ENCODE measurements around the gene SNTG2. TPM values are rescaled to one million over a fixed set of nuclear protein-coding genes. Genes with fewer than 3 reads are reported as not detected.

The SNTG2 gene
- total RNA-seq, 2 experiments from 2014 or later, result 0.13 TPM; not detected in 1

- Mint-ChIP-seq H3K9me3 (no peaks in the 10 kb centered on the region), H3K4me1 (no peaks in the 10 kb centered on the region), H3K4me3 (no peak overlapping the region), H3K27me3 (no peaks in the 10 kb centered on the region), H3K27ac (no peak overlapping the region), H3K36me3 (ENCODE audit: low read depth) (no peaks in the 10 kb centered on the region)
- ChIA-PET CTCF (no interaction called here), POLR2A (no interaction called here)
- DNase-seq, result no peak
These were observed 312.0 kb downstream of the SNTG2 start for GRCh38 chr2:1262609-1263008.

DNA sequence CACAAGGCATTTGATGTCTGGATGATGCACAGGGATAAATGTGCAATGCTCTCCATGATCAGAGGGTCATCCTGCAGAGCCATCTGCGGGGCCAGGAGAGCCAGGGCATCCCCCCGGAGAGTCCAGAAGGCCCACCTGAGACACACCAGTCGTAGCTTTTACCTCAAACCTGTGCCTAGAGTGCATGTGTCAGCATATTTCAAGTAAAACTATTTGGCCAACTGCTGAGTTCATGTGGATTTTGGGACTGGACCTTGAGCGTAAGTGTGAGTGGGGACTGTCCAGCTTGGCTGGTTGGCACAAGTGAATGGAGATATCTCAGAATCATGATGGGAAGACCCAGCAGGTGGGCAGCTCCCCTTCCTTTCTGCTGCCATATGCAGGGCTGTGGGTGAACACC is 314.8 kb downstream of the SNTG2 start:
- H3K4me1 Mint-ChIP-seq, result no peaks in the 10 kb centered on the region
- no peaks in the 10 kb centered on the region for H3K9me3 Mint-ChIP-seq
- no peak for DNase-seq
- no peak overlapping the region for H3K4me3 Mint-ChIP-seq
- ChIA-PET POLR2A (no interaction called here), CTCF (interaction anchor here (0.6 kb wide), 1 partner anchor 98 kb away, joined by 4 read pairs; no protein-coding TSS in a partner anchor)
- H3K27ac Mint-ChIP-seq, result no peak overlapping the region
- no peaks in the 10 kb centered on the region for H3K27me3 Mint-ChIP-seq
- H3K36me3 Mint-ChIP-seq (ENCODE audit: low read depth), result no peaks in the 10 kb centered on the region

DNA sequence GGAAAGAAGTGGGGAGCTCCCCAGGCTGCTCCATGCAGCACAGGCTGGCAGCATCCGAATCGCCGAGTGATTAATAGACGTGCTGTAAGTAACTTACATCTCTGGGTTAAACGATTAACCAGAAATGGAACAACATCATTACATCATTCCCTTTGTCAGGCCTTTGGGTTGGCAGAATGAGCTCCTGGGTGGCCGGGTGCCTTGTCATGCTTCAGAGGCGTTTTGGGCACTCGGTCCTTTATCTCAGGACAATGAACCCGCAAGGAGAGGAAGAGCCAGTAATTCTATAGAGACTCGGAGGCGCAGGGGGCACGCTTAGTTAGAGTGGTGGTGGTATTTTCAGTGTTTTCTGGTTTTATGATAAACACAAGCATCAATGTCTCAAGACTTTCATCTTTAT is 315.7 kb downstream of the SNTG2 start:
- Mint-ChIP-seq H3K4me1 (no peaks in the 10 kb centered on the region), H3K9me3 (no peaks in the 10 kb centered on the region), H3K27ac (no peak overlapping the region), H3K27me3 (no peaks in the 10 kb centered on the region), H3K36me3 (ENCODE audit: low read depth) (no peaks in the 10 kb centered on the region), H3K4me3 (no peak overlapping the region)
- CTCF ChIA-PET, result no interaction called here
- POLR2A ChIA-PET, result no interaction called here
- DNase-seq, result no peak

DNA sequence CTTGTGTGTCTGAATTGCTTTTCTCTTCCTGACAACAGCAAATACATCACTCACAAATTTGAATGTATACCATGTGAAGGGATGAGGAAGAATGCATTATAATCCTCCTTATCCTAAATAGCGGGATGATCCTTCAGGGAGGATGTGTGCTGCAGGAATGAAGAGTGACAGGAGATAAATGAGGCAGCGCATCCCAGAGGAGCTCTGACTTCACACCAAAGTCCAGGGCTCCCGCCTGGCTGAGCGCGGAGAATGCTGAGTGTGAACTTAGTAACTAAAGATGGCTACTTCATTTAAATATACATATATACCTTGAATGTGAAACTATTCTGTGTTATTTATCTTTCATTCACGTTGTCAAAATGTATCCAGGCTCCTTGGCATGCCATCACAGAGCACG is 317.4 kb downstream of the SNTG2 start:
- Mint-ChIP-seq H3K9me3 (no peaks in the 10 kb centered on the region), H3K27me3 (no peaks in the 10 kb centered on the region), H3K36me3 (ENCODE audit: low read depth) (no peaks in the 10 kb centered on the region), H3K27ac (no peak overlapping the region), H3K4me3 (no peak overlapping the region), H3K4me1 (no peaks in the 10 kb centered on the region)
- no peak for DNase-seq
- ChIA-PET POLR2A (no interaction called here), CTCF (no interaction called here)

DNA sequence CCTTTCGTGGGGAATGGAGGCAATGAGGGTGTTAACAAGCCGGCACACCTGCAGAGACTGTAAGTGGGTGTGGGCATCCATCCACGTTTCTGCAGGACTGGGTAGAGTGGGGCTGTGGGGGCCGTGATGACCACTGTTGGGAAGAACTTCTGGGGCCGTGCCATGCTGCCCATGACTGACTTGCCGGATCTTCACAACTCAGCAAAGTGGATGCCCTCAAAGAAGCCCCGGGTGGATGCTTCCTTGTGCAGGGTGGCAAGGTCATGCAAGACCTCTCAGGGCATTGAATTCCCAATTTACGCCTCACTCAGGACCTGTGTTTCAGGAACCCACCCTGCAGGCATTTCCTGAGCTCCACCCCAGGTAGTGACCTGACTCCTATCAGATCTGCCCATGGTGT is 319.2 kb downstream of the SNTG2 start:
- Mint-ChIP-seq H3K9me3 (no peaks in the 10 kb centered on the region), H3K4me1 (no peaks in the 10 kb centered on the region), H3K4me3 (no peak overlapping the region), H3K27ac (no peak overlapping the region), H3K27me3 (no peaks in the 10 kb centered on the region), H3K36me3 (ENCODE audit: low read depth) (no peaks in the 10 kb centered on the region)
- ChIA-PET POLR2A (no interaction called here), CTCF (no interaction called here)
- DNase-seq, result no peak

DNA sequence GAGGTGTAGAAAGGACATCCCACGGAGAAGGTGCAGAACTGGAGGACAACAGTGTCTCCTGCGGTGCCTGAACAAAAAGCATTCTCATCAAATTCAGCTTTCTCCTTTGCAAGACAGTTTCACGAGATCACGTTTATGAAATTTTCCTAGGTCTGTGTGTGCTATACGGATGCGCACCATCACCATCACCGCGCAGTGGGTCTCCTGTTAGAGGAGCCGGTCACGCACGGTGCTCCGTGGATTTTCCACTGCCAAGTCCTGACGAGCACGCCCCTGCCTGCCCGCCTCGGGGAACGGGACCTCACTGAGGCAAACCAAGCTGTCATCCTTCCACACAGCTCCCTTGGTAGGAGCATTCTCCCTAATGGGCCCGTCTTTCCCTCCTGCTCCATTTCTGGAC is 322.2 kb downstream of the SNTG2 start:
- Mint-ChIP-seq H3K4me3 (no peak overlapping the region), H3K4me1 (no peaks in the 10 kb centered on the region), H3K36me3 (ENCODE audit: low read depth) (no peaks in the 10 kb centered on the region), H3K27me3 (no peaks in the 10 kb centered on the region), H3K27ac (no peak overlapping the region), H3K9me3 (no peaks in the 10 kb centered on the region)
- ChIA-PET CTCF (no interaction called here), POLR2A (no interaction called here)
- DNase-seq, result no peak

DNA sequence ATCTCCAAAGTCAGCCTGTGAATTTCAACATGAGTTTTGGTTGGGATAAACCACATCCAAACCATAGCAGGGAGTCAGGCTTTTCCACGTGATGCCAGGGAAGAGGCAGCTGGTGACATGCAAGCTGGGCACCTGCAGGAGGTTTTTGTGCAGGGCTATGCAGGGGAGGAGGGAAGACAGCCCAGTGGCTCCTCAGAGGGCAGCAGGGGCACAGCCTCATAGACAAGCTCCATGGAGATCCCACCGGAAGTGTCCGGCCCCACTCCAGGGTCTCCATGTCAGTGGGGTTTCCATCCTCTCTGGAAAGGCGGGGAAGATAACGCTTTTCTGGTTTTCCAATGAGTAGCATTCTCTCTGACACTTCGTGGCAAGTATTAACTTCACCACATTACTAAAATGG is 327.0 kb downstream of the SNTG2 start:
- H3K4me3 Mint-ChIP-seq, result no peak overlapping the region
- no peak overlapping the region for H3K27ac Mint-ChIP-seq
- no peak for DNase-seq
- POLR2A ChIA-PET, result no interaction called here
- H3K27me3 Mint-ChIP-seq, result no peaks in the 10 kb centered on the region
- CTCF ChIA-PET, result no interaction called here
- H3K36me3 Mint-ChIP-seq (ENCODE audit: low read depth), result no peaks in the 10 kb centered on the region
- no peaks in the 10 kb centered on the region for H3K4me1 Mint-ChIP-seq
- H3K9me3 Mint-ChIP-seq, result peaks cover 5% of the 10 kb centered on the region

- no peak overlapping the region for H3K4me3 Mint-ChIP-seq
- no peak overlapping the region for H3K27ac Mint-ChIP-seq
- no peaks in the 10 kb centered on the region for H3K4me1 Mint-ChIP-seq
- DNase-seq, result no peak
- peaks cover 5% of the 10 kb centered on the region for H3K9me3 Mint-ChIP-seq
- H3K36me3 Mint-ChIP-seq (ENCODE audit: low read depth), result no peaks in the 10 kb centered on the region
- no peaks in the 10 kb centered on the region for H3K27me3 Mint-ChIP-seq
- ChIA-PET POLR2A (no interaction called here), CTCF (no interaction called here)
These were observed 327.5 kb downstream of the SNTG2 start for GRCh38 chr2:1278125-1278524.

DNA sequence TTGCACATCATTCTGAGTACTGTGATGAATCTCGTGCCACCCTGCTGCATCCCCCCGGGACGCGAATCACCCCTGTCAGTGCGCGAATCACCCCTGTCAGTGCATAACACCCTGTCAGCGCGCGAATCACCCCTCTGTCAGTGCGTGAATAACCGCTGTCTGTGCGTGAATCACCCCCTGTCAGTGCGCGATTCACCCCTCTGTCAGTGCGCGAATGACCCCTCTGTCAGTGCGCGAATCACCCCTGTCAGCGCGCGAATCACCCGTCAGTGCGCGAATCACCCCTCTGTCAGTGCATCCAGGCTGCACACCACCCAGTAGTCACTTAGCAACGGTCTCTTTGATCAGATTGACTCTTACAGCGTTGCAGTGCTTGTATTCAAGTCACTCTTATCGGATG is 328.2 kb downstream of the SNTG2 start:
- Mint-ChIP-seq H3K4me1 (no peaks in the 10 kb centered on the region), H3K27me3 (no peaks in the 10 kb centered on the region), H3K27ac (no peak overlapping the region), H3K36me3 (ENCODE audit: low read depth) (no peaks in the 10 kb centered on the region), H3K9me3 (peaks cover 5% of the 10 kb centered on the region), H3K4me3 (no peak overlapping the region)
- CTCF ChIA-PET, result no interaction called here
- POLR2A ChIA-PET, result no interaction called here
- no peak for DNase-seq

DNA sequence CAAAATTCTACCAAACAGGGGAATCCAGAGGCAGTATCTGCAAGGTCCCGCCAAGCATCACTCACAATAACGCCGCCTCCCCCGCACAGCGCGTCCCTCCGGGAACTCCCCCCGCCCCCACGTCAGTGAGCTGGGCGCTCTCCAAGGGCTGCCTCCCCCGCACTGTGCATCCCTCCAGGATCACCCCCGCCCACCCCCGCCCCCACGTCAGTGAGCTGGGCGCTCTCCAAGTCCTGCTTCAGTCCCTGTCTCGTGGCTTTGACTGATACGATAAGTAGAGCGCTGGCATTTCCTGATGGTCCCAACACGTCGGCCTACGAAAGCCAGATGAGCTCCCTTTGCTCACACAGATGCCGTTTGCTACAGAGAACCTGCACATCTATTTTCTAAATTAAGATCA is 331.9 kb downstream of the SNTG2 start:
- ChIA-PET POLR2A (no interaction called here), CTCF (interaction anchor here (0.5 kb wide), 1 partner anchor 10 kb away, joined by 3 read pairs; no protein-coding TSS in a partner anchor)
- H3K4me3 Mint-ChIP-seq, result no peak overlapping the region
- H3K27me3 Mint-ChIP-seq, result no peaks in the 10 kb centered on the region
- peaks cover 5% of the 10 kb centered on the region for H3K9me3 Mint-ChIP-seq
- DNase-seq, result no peak
- no peaks in the 10 kb centered on the region for H3K4me1 Mint-ChIP-seq
- H3K27ac Mint-ChIP-seq, result no peak overlapping the region
- H3K36me3 Mint-ChIP-seq (ENCODE audit: low read depth), result no peaks in the 10 kb centered on the region

- Mint-ChIP-seq H3K27ac (no peak overlapping the region), H3K36me3 (ENCODE audit: low read depth) (no peaks in the 10 kb centered on the region), H3K4me3 (no peak overlapping the region), H3K4me1 (no peaks in the 10 kb centered on the region), H3K27me3 (no peaks in the 10 kb centered on the region), H3K9me3 (peaks cover 5% of the 10 kb centered on the region)
- ChIA-PET CTCF (interaction anchor here (0.5 to 1.1 kb wide), 2 partner anchors 10 to 268 kb away, joined by 3 to 4 read pairs; no protein-coding TSS in a partner anchor), POLR2A (no interaction called here)
- DNase-seq, result no peak
These were observed 332.6 kb downstream of the SNTG2 start for GRCh38 chr2:1283020-1283801.

DNA sequence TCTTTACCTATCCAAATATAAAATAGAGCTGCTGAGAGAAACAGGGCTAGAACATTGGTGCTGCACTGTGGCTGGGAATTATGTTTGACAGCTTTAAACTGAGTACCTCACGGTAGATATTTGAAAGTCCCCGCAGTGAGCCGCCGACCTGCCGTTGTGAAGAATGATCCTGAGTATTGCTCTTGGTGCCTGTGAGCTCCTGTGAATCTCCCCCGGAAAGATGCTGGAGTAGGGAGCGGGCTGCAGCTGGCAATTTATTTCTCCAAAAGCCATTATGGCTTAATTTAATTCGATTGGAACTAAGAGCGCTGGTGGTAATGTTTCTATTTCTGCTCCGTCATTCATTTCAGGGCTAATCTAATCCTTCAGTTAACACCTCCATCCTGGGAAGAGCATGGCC is 333.2 kb downstream of the SNTG2 start:
- no peaks in the 10 kb centered on the region for H3K27me3 Mint-ChIP-seq
- CTCF ChIA-PET, result interaction anchor here (1.1 kb wide), 1 partner anchor 267 kb away, joined by 4 read pairs; no protein-coding TSS in a partner anchor
- POLR2A ChIA-PET, result no interaction called here
- DNase-seq, result no peak
- H3K36me3 Mint-ChIP-seq (ENCODE audit: low read depth), result no peaks in the 10 kb centered on the region
- H3K4me1 Mint-ChIP-seq, result no peaks in the 10 kb centered on the region
- no peak overlapping the region for H3K27ac Mint-ChIP-seq
- H3K9me3 Mint-ChIP-seq, result peaks cover 5% of the 10 kb centered on the region
- H3K4me3 Mint-ChIP-seq, result no peak overlapping the region

DNA sequence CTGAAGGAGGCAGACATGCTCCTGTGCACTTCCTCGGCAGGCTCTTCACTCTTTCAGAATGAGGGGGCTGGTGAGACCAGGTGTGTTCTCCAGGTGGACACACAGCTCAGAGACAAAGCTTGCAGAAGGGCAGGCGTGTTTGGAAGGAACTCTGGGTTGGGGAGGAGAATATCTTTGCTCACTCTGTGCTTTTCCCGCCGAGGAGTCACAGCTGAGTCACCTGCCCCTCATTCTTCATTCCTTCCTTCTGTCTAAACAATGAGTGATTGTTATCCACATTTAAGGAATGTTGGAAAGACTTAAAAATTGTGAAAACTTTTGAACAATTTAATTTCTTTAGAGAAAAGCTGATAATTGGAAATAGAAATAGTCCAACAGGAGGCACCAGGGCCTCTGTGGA is 336.3 kb downstream of the SNTG2 start:
- DNase-seq, result no peak
- no peaks in the 10 kb centered on the region for H3K27me3 Mint-ChIP-seq
- H3K9me3 Mint-ChIP-seq, result no peaks in the 10 kb centered on the region
- H3K27ac Mint-ChIP-seq, result no peak overlapping the region
- no peaks in the 10 kb centered on the region for H3K4me1 Mint-ChIP-seq
- no peak overlapping the region for H3K4me3 Mint-ChIP-seq
- POLR2A ChIA-PET, result no interaction called here
- no peaks in the 10 kb centered on the region for H3K36me3 Mint-ChIP-seq (ENCODE audit: low read depth)
- CTCF ChIA-PET, result no interaction called here

DNA sequence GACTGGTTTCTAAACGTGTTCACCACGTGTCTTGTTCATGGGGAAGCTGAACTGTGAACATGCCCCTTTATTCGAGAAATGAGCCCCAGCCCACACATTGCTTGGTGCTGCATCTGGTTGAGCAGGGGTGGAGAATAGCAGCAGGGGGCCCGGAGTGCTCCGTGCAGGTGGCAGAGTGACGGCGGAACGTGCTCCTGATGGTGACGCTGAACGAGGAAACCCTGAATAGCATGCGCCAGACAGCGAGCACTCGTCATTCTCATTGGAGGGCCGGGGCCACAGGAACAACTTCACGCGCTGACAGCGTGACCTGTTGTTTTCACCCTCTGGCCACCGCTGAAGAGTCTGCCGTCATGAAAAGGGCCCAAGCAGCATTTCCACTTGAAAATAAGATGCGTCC is 336.8 kb downstream of the SNTG2 start:
- DNase-seq, result no peak
- no peaks in the 10 kb centered on the region for H3K9me3 Mint-ChIP-seq
- no peaks in the 10 kb centered on the region for H3K36me3 Mint-ChIP-seq (ENCODE audit: low read depth)
- no peak overlapping the region for H3K27ac Mint-ChIP-seq
- no peak overlapping the region for H3K4me3 Mint-ChIP-seq
- ChIA-PET POLR2A (no interaction called here), CTCF (no interaction called here)
- H3K27me3 Mint-ChIP-seq, result no peaks in the 10 kb centered on the region
- H3K4me1 Mint-ChIP-seq, result no peaks in the 10 kb centered on the region
